ENCODE measurements around the gene ARCN1.

ARCN1 gene

DNA sequence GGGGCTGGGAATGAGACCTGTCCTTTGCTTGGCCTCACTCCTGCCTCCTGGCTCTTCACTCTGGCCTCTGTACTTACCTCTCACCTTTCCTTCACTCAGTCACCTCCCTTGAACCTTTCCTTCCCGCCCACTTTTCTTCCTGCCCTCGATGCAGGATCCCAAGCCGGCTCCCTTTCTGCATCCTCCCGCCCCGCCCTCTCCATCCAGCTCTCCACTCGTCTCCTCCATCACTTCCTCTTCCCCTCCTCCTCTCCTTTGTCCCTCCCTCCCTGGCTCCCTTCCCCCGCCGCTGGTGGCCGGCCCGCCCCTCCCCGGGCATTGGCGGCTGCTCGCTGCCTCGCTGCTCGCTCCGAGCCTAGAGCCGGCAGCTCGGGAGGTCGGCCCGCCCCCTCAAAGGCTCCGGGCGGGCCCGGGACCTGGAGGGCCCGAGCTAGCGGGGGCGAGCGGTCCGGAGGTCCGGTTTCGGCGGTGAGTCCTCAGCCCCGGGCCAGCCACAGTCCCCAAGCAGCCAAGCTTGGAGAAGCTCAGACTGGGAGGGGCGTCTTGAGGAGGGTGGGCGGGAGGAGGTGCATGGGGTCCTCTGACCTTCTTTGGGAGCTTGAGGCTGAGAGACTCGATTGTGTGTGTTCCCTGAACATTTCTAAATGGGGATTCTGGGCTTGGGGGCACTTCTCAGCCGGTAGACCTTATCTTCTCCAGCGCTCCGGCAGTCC lies 49.0 kb downstream of the ARCN1 start:
- DNase-seq (ENCODE audit: low read depth, low spot score), result no peak

DNA sequence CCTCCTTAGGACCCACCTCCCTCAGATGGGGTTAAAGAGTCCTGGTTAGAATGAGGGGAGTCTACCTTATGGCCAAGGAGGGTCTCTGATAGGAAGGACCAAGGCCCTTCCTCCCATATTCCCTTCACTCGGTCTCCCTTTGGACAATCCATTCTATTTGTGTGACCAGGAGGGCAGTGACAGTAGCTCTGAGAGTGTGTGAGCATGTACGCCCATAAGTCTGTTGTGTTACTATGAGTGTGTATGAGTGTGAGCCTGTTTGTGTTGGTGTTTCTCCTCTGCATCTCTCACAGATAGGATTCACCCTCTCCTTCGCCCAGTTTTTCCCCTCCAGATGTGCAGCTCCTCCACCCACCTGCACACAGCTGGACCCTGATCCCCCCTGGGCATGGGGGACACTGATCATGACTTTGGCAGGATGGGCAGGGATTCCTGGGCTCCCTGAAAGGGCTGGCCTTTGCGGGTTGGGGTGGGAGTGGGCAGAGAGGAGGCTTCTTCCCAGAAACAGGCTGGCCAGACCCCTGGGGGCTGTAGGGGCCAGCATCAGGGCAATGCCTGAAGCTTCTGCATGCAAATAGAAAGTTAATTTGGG lies 49.7 kb downstream of the ARCN1 start:
- DNase-seq (ENCODE audit: low read depth, low spot score), result no peak

DNA sequence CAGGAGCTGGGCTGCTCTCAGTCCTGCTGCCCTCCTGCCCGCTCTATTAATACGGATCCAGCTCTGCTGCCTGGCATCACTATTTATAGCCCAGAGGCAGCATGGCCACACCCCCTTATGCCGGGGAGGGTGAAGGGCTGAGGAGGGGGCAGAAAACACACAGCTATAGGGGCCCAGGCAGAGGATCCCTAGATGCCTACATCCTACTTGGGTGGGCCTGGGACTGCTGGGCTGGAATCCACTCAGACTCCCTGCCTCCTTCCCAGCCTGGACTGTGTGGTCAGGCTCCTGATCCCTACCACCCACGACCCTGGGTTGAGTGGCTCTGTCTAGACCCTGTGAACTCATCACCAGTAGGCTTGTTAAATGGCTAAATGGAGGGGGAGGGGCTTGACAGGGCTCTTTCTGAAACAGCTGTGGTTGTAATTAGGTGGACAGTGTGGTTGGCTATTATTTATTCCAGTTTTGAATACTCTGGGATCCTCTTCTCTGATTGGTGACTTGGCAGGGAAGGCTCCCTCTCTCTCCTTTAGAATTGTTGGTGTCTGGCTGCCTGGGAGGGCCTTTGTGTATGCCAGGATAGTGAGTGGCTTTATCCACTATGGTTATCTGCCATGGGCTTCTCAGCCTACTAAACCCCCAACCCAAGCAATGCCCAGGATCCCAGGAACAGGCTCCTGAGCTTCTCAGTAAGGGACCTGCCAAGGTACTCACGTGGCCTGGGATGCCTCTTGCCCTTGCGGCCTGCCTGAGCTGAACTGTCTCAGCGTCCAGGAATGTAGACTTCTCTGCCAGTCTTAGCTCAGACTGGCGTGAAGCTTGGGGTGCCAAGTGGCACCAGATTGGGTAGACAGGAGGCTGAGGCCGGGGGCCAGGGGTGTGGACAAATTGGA lies 50.4 kb downstream of the ARCN1 start:
- no peak for DNase-seq (ENCODE audit: low read depth, low spot score)

DNA sequence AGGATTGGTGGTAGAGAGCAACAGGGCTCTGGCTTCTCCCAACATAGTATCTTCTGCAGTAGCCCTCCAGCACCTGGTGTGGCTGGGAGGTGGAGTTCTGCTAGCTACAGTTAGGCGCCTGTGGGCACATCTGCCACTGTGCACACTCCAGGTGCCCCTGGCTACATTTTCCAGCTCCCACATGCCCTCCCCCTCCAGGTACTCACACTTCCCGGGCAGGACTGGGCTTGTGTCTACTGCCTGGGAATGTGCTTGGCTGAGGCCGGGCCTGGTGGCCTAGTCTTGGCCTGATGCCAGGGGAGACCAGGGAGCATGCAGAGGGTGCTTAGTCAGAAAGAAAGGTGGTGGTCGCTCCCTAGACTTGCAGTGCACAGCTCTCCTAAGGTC lies 51.1 kb downstream of the ARCN1 start:
- no peak for DNase-seq (ENCODE audit: low read depth, low spot score)

DNA sequence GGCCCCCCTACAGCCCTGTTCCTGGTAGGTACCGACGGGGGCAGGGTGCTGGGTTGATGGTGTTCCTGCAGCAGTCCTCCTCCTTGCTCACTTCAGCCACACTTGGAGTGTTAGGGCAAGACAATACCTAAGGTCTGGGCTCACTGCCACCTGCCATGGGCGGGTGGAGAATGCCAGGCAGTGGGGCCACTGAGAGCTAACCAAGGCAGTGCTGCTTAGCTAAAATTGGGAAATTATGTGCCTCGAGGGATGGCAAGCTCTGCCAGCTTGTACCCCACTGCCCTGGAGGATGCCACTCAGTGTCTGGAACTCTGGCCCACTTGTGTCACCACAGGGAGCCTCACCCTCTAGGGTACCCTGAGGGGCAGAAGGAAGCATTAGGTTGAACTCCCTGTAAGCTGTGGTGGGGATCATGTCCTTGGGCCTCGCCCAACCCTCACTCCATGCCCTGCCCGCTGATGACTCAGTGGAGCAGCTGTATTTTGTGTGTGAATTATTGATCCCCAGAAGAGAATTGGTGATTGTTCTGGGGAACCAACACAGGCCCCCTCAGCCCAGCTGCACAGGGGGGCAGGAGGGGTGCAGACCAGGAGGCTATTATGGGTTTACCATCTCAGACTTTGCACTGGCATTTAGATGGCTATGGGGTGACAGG lies 53.0 kb downstream of the ARCN1 start:
- DNase-seq (ENCODE audit: low read depth, low spot score), result no peak

DNA sequence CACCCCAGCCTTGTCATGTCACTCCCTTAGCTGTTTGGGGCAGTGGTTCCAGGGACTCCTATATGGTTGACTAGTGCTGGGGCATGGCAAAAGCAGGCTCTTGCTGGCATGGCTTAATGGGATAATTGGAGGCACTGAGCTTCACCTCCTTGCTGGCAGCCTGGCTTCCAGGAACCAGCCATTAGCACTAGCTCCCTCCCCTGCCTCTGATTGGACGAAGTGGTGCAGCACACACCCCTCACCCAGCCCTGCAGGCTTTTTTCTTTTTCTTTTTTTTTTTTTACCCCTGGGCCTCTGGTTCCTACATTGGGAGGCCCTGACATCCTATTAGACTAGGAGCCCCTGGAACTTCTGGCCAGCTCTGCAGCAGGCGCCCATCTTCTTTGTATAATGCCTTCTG lies 53.8 kb downstream of the ARCN1 start:
- no peak for DNase-seq (ENCODE audit: low read depth, low spot score)

DNA sequence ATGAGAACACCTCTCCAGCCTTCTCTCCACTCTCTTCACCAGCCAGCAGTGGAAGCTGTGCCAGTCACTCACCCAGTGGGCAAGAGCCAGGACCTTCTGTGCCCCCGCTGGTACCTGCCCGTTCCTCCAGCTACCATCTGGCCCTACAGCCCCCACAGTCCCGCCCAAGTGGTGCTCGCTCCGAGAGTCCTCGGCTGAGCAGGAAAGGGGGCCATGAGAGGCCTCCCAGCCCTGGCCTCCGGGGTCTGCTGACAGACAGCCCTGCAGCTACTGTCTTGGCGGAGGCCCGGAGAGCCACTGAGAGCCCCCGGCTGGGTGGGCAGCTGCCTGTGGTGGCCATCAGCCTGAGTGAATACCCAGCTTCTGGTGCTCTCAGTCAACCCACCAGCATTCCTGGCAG lies 55.4 kb downstream of the ARCN1 start:
- DNase-seq (ENCODE audit: low read depth, low spot score), result no peak

DNA sequence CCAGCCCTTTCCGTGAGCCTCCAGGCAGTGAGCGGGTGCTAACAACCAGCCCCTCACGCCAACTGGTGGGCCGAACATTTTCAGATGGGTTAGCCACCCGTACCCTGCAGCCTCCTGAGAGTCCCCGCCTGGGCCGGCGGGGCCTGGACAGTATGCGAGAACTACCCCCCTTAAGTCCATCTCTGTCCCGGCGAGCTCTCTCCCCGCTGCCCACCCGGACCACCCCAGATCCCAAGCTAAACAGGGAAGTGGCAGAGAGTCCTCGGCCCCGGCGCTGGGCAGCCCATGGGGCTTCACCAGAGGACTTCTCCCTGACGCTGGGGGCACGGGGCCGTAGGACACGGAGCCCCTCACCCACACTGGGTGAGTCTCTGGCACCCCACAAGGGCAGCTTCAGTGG lies 55.8 kb downstream of the ARCN1 start:
- no peak for DNase-seq (ENCODE audit: low read depth, low spot score)

DNA sequence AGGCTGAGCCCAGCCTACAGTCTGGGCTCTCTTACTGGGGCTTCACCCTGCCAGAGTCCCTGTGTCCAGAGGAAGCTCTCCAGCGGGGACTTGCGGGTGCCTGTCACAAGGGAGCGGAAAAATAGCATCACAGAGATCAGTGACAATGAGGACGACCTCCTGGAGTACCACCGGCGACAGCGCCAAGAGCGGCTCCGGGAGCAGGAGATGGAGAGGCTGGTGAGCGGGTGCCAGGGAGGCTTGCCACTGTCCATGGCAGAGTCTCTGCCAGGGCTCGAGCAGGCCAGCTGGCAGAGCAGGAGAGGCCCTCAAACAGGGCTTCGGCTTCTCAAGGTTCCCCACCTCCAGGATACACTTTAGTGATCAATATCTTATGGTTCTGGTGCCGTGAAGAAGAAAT lies 56.2 kb downstream of the ARCN1 start:
- no peak for DNase-seq (ENCODE audit: low read depth, low spot score)

DNA sequence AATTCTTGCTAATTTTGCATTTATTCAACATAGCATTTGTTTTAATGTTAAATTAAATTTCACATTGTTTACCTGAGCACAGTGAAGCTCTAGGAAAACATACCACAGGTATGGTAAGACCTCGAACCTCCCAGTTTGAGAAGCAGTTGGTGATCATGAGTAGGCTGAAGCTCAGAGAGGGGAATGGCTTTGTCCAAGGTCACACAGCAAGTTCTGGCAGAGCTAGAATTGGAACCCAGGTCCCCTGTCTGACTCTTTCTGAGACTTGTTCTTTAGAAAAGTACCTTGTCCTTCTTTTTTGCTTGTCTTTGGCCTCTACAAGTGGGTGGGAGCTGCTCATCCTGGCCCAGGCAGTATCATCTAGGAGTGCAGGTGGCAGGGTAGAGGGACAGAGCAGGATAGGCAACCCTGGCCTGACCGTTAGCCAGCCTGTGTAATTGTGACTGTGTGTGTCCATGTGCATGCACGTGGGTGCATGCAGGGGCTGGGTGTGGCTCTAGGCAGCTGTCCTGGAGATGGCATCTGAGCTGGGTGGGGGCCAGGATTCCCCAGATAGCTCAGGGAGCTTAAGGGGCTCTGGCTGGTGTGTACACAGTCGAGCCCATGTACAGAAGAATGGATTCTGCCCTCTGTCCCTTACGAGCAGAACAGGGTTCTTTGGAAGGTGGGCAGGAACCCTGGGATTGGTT lies 56.8 kb downstream of the ARCN1 start:
- DNase-seq (ENCODE audit: low read depth, low spot score), result no peak

DNA sequence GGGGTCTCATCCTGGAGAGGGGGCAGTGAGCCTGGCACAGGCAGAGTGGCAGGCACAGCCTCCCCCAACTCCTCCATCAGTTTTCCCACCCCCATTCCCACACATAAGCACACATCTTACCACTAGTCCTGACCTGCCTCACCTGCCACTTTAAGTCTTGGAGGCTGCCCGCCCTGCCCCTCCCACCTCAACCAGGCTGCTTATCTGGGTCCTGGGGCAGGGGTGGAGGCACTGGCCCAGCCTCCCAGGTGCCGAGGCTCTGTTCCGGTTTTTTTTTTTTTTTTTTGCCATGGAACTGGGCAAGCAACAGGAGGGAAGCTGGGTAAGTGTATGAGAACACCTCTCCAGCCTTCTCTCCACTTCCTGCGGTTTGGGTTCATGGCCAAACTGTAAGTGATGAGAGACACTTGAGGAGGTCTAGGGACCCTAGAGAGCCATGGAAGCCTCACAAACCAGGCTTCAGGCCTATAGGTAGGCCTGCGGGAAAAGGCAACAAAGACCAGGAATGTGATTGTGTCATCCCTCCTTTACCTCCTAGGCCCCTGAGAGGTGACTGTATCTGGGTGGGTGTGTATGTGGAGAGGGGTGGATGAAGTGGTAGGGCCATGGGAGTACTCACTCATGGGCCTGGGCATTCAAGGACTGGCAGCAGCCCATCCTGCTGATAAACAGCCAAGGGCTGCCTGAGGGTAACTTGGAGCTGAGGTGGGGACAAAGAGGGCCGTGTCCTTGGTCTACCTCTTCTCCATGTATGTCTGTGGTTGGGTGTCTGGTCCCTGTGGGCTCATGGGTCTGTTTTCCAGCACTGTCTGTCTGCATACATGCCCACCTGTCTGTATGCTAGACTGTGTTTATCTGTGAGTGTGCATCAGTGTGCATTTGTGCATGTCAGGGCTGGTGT lies 57.8 kb downstream of the ARCN1 start:
- no peak for DNase-seq (ENCODE audit: low read depth, low spot score)

DNA sequence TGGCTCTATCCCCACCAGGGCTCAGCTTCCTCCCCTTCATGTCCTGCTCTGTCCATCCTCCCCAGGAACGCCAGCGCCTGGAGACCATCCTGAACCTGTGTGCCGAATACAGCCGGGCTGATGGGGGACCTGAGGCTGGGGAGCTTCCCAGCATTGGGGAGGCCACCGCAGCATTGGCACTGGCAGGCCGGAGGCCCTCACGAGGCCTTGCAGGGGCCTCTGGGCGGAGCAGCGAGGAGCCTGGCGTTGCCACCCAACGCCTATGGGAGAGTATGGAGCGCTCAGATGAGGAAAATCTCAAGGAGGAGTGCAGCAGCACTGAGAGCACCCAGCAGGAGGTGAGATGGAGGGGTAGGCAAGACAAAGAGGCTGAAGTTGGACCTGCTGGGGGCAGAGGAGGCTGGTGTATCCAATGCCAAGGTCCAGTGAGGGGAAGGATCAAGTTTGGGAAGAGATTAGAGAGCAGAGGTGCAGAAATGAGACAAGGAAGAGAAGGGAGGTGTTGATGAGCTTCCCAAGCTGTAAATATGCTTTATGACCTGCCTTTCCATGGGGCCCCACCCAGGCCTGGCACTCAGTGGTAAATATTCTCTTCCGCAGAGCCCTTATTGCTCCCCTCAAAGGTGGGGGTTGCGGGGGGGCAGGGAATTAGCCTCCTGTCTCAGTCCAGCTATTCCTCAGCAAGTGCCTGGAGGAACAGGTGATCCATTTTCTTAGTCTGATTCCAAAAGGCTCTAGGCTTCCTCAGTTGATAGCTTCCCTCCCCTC lies 59.1 kb downstream of the ARCN1 start:
- DNase-seq (ENCODE audit: low read depth, low spot score), result no peak

DNA sequence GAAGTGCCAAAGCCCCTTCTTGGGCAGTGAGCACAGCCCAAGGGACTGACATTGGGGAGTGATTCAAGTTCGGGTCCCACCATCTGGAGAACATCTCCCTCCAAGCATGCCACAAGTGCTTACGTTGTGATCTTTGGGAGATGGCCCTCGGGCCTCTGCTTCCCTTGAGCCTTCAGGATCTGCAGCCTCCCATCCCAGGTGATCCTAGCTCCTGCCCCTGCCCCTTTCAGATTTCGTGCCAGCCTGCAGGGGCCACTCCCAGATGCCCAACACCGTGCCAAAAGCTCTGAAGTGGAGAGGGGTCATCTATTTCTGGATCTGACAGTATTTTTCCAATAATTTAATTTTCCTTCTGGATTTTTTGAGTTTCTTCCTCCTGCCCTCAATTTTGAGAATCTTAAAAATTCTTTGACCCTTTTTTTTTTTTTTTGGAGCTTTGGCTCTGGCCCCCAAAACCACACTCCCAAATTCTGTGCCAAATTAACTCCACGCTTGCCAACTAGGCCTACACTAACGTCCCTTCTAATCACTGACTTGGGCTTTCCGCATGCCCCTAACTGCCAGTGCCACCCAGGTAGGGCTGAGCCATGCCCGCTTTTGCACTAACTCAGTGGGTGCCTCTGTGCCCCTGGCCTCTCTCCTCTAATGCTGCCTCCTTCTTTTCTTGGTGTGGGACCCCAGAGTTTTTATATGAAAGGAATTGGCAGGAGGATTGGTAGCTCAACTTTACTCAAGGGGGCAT lies 60.5 kb downstream of the ARCN1 start:
- no peak for DNase-seq (ENCODE audit: low read depth, low spot score)

DNA sequence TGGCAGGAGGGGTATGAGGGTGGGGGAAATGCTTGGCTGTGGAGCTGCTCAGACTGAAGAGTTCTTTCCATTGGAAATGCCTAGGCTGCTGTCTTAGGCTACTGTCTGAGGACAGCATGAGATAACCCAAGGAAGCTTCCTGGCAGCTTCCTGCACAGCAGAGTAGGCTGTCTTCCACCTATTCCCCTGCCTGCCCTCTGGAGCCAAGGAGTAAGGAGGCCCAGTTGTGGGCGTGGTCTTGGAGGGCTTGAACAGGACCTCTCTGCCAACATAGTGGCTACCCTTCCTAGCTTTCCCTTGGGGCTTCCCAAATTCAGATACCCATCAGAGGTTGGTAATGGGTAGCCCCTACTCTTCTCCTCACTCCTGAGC lies 61.1 kb downstream of the ARCN1 start:
- no peak for DNase-seq (ENCODE audit: low read depth, low spot score)

DNA sequence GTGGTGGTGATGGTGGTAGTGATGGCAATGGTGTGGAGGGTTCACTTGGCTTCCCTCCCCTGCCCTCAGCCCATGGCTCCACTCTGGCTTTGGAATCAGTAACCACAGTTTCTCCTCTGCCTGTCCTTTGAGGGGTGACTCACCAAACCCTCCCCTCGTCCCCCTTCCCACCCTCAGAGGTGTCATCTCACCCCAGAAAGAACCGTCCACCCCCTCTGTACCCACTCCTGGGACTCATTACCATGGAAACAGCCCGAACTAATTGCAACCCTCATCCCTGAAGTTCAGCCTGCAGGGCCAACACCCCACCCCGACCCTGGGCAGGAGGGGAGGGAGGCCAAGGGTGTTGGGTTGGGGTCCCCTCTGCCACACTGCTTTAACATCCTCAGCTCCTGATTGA lies 61.8 kb downstream of the ARCN1 start:
- no peak for DNase-seq (ENCODE audit: low read depth, low spot score)

DNA sequence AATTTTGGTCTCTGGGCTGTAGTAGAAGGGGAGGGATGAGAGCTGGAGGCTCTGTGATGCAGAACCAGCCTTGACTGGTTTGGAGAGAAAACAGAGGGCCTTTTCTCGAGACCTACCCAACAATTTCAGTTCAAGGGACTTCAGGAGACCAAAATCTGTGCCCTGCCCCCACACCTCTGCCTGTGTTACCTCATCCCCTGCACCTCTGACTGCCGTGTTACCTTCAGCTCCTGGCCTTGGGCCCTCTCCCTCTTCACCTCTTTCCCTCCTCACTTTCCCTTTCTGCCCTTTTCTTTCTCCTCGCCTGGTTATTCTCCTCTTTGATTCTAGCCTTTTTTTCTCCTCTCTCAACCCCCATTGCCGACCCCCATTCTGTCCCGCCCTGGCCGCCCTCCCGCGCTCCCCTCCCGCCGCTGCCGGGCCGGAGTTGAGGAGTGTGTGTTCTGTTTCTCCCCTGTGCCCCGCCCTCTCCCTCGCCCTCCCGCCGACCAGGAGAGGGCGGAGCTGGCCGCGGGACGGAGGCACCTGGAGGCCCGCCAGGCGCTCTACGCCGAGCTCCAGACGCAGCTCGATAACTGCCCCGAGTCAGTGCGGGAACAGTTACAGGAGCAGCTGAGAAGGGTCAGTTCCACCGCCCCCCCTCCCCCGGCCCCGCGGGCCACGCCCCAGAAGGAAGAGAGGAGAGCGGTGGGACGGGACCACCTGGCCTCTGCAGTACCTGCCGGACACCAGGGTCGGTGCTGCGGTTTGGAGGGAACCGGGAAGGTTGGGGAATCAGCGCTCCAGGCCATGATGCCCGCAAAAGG lies 62.4 kb downstream of the ARCN1 start:
- DNase-seq (ENCODE audit: low read depth, low spot score), result no peak

DNA sequence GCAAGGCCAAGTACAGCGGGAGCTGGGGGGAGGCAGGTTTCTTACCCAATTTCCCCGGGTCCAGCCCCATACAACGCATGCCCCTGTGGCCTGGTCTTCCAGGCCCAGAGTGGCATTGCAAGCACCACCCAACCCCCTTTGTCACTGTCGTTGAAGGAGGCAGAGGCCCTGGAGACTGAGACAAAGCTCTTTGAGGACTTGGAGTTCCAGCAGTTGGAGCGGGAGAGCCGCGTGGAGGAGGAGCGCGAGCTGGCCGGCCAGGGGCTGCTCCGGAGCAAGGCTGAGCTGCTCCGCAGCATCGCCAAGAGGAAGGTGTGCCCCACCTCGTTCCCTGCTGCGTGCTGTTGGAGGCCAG lies 63.0 kb downstream of the ARCN1 start:
- no peak for DNase-seq (ENCODE audit: low read depth, low spot score)

DNA sequence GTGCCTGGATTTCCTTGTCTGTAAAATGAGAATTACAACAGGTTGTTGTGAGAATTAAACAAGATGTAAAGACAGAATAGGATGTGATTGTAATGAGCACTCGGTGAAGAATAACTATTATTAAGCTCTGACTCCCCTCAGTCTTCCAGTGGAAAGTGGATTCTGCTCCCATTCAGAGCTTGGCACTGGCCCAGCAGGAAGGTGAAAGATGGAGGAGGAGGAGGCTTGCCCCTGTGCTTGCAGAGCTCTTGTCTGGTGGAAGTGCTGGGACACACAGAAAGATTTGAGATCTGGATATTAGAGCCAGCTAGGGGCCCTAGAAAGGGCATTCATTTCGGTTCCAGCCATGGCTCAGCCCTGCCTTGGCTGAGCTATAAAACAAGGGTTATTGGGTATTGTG lies 63.4 kb downstream of the ARCN1 start:
- DNase-seq (ENCODE audit: low read depth, low spot score), result no peak
